Fibroblast of peridontal ligament (primary cell): ENCODE measurements around the gene ANKRD40.

Experiments
- DNase-seq: peaks from one replicate; pipeline ENCODE4 v3.0.0-alpha.2; 2010; ENCODE audit errors: extremely low read depth

ANKRD40 gene

DNA sequence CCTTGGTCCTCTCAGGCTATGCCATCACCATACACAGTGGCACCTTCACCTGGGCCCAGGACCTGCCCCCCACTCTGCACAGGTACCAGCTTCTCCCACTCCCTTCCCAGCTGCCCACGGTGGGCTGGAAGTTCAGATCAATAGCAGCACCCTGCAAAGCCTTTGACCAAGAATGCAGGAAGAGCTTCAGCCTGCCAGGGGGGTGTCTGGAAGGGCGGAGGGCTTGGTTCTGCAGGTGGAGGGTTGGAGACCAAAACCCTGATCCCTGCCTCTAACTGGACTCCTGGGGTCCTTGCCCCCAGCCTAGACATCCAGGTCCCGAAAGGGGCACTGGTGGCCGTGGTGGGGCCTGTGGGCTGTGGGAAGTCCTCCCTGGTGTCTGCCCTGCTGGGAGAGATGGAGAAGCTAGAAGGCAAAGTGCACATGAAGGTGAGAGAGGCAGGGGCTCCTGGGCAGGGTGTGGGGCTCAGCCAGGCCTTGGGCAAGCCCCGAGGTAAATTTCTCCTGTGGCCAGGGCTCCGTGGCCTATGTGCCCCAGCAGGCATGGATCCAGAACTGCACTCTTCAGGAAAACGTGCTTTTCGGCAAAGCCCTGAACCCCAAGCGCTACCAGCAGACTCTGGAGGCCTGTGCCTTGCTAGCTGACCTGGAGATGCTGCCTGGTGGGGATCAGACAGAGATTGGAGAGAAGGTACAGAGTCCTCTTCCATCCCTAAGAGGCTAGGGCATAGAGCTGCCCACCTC is 38.7 kb downstream of the ANKRD40 start:
- no peak for DNase-seq

DNA sequence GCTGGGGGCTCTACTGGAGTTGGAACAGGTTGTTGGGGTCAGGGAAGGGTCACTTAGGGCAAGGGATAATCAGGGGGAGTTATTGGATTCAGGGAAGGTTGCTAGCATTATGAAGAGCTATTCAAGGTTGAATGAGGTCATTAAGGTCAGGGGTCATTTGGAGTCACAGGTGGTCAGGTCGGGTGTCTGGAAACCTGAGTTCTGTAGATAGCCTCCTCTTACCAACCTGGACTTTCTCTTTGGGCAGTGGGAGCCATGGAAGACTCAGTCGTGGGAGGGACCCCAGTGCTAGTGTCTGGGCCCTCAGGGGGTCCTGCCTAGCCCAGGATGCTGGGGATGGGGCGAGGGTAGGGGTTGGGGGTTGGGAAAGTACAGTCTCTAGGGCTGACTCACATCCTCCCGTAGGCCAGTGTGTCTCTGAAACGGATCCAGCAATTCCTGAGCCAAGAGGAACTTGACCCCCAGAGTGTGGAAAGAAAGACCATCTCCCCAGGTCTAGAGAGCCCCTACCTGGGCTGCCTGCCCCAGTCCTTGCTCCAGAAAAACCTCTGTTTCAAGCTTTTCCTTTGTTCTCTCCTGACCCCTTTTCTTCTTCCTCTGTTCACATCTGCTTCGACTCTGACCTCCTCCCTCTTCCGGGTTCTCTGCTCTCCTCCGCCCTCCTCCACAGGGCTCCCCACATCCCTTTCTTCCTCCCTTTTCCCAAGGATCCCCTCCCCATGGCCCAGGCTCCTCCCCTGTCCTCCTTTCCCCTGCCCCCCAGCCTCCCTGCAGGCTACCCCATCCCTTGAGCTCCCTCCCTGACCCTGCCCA is 39.5 kb downstream of the ANKRD40 start:
- peak; percentile 13 for DNase-seq

DNA sequence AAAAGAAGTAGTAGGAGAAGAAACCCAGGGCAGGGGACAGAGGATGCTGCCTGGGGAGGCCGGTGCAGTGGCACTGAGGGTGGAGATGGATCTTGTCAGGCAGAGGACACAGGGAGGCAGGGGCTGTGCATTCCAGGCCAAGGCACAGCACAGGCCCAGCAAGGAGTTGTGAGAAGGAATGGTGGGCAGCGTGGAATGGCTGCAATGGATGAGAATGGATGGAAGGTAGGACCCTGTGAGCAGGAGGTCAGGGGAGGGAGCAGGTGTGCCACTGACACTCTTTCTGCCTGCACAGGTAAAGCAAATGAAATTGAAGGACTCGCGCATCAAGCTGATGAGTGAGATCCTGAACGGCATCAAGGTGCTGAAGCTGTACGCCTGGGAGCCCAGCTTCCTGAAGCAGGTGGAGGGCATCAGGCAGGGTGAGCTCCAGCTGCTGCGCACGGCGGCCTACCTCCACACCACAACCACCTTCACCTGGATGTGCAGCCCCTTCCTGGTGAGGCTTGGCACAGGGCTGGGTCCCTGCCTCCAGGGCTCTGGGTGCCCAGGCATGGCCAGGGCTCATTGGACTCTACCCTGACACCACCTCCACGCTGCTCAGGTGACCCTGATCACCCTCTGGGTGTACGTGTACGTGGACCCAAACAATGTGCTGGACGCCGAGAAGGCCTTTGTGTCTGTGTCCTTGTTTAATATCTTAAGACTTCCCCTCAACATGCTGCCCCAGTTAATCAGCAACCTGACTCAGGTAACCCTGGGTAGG is 40.3 kb downstream of the ANKRD40 start:
- DNase-seq, result no peak

DNA sequence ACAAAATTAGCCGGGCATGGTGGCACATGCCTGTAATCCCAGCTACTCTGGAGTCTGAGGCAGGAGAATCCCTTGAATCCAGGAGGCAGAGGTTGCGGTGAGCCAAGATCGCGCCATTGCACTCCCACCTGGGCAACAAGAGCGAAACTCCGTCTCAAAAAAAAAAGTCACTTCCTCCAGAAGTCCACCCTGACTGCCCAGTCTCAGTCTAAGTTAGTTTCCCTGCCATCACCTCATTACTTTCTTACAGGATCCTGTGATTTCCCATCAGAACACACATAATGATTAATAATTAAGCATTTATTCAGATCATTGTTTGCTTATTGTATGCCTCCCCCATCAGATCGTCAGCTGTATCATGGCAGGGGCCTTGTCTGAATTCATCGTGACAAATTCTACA is 41.4 kb downstream of the ANKRD40 start:
- no peak for DNase-seq

DNA sequence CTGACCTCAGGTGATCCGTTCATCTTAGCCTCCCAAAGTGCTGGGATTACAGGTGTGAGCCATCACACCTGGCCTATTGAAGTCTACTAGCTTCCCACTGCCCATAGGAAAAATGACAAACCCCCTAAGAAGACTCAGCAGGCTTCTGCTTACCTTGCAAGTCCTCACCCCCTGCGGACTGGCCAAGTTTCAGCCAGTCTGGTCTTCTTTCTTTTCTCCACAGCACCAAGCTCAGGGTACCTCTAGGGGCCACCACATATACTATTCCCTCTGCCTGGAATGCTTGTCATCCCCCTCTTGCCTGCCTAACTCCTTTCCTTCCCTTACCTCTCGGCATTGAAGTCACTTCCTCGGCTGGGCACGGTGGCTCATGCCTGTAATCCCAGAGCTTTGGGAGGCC is 41.9 kb downstream of the ANKRD40 start:
- DNase-seq, result no peak

DNA sequence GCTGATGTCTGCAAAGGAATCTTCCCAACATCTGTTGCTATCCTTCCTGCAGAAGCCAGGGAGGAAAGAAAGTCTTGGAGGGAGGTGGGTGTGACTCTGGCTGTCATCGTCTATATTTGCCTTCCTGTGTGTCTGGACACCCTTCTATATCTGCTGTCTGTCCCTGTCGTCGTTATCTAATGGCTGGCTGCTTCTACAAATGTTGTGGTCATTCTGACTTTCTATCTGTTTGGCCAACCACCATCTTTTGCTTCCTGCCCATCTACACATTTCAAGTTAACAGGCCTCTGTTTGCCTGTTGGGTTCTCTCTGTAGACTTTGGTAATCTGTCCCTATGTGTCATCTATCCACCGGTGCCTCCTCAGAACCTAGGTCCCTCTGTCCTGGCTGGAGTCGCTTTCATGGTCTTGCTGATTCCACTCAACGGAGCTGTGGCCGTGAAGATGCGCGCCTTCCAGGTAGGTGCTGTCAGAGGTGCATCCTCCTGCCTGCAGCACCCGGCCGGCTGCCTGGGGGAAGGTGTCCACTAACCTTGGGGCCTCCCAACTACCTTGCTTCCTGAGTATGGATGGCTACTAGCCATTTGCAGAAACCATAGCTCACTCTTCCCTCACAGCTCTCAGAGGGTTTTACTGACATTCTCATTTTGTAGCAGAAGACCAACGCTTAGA is 42.8 kb downstream of the ANKRD40 start:
- DNase-seq, result no peak

DNA sequence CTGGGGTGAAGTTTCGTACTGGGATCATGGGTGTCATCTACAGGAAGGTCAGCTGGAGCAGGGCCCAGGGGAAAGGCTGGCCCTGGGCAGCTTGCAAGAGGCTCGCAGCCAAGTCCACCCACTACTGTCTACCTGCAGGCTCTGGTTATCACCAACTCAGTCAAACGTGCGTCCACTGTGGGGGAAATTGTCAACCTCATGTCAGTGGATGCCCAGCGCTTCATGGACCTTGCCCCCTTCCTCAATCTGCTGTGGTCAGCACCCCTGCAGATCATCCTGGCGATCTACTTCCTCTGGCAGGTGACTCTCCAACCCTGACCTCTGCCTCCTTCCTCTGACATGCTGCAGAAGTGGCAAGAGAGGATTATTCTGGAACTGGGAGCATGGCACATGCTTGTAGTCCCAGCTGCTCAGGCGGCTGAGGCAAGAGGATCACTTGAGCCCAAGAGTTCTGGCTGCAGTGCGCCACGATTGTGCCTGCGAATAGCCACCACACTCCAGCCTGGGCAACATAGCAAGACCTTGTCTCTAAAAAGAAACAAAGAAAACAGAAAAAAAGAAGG is 43.8 kb downstream of the ANKRD40 start:
- DNase-seq, result no peak

DNA sequence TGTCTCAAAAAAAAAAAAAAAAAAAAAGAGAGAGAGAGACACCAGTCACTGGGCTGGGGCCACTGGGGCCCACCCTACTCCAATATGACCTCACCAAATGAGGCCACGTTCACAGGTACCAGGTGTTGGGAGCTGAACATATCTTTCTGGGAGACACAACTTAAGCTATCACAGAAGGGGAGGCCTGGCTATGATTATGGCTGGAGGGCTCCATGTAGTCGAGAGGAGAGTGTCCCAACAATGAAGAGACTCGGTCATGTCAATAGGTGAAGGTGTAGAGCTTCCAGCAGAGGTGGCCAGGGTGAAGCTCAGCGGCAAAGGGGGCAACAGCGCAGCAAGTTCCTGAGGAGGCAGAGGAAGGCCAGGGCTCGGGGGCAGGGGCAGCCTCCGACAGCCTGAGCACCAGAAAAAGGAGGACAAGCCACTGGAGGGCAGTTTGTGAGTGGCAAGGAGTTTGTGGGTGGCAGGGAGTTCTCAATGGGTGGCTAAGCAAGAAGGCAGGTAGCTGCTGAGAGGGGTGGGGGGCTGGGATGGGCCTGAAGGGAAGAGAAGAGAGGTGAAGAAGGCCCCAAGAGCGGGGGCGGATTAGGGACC is 45.0 kb downstream of the ANKRD40 start:
- no peak for DNase-seq

DNA sequence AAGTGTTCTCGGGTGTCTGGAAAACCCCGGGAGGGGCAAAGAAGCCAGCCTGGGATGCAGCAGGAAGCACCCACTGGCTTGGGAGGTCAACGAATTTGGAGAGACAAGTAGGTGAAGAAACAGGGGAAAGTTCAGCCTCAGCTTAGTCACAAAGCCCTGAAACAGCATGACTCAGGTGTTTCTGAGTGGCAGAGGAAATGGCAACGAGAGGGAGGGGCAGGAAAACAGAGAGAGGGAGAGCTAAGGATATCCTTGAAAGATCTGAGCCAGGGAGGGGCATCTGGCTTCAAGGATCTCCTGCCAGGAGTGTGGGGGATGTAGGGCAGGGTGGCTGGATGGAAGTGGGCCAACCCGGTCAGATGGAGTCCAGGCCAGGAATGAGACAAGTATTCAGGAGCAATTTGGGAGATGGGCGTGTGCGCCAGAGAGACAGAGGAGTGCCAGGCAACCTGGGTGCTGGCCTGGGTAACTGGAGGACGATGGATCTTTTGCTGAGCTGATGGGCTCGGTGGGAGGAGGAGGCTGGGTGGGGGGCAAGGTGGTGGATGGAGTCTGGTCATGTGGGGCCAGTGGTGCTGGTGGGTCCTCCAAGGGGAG is 45.8 kb downstream of the ANKRD40 start:
- peak; percentile 70 for DNase-seq

DNA sequence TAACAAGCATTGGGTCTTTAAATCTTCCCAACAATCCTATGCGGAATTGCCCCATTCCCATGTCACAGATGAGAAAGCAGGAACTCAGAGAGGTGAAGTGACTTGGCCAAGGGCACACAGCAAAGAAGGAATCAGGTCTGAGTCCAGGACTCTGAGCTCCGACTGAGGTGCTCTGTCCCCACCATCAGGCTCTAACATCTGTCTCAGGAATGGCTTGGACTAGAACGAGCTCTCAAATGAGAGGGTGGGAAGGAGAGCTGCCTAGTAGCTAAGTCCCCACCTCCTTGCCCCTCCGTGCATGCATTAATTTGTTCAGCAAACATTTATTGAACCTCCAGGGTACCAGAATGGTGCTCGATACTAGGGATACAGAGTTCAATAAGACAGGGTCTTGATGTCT is 46.4 kb downstream of the ANKRD40 start:
- no peak for DNase-seq

DNA sequence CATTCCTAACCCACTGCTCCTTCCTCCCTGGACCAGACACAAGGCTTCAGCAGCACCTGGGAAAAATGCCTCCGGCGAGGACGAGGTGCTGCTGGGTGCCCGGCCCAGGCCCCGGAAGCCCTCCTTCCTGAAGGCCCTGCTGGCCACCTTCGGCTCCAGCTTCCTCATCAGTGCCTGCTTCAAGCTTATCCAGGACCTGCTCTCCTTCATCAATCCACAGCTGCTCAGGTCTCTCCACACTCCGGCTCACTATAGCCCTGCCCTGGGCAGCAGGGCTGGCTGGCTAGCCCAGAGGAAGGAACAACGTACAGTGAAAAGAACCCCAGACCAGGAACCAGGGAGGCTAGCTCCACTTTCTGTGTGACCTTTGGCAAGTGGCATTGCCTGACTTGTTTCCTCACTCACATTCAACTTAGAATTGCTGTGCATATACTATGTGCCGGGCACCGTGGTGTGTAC is 46.8 kb downstream of the ANKRD40 start:
- DNase-seq, result no peak

DNA sequence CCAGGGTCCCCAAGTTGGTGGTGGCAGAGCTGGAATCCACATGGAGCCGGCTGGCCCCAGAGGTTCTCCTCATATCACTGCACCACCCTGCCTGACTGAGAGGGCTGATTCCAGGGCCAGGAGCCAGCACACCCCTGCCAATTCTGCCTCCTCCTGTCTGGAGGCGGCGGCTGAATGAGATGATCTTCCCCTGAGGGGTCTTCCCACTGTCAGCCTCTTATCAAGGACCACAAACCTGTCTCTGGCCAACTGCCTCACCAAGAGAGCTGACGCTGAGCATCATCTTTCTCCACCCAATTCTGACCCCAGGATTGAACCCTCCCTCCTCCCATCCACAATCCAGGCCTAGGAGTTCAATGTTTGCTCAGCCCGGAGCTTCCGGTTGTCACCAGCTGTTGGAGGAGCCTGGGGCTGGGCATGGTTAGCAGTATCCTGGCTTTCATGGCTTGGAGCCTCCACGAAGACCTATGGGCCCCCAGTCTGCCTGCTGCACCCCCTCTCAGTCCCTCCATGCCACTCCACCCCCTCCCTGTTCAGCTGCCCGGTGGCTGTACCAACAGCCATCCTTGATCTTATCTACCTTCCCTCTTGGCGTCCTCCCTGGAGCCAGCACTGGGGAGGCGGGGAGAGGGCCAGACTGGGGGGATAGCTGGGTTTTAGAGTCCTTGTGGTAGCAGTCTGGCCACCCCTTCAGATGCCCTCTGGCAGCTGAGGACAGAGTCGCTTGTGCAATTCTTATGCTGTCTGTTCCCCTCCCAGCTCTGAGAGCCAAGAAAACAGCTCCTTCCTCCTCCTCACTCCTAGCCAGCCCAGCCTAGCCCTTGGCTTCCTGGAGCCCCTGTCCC is 47.5 kb downstream of the ANKRD40 start:
- DNase-seq, result peak; percentile 14

DNA sequence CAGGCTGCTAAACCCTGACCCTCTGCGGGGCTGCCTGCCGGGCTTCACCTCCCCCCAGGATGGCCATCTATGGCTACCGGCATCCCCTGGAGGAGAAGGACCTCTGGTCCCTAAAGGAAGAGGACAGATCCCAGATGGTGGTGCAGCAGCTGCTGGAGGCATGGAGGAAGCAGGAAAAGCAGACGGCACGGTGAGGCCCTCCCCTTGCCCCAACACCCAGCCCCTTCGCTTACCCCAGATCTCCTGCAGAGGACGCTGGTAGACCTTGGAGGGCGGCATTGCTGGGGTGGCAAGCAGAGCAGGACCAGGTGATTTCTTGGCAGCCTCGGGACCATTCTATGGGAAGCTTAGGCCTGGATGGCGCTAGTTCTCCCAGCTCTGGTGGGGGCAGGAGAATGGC is 48.5 kb downstream of the ANKRD40 start:
- DNase-seq, result no peak

DNA sequence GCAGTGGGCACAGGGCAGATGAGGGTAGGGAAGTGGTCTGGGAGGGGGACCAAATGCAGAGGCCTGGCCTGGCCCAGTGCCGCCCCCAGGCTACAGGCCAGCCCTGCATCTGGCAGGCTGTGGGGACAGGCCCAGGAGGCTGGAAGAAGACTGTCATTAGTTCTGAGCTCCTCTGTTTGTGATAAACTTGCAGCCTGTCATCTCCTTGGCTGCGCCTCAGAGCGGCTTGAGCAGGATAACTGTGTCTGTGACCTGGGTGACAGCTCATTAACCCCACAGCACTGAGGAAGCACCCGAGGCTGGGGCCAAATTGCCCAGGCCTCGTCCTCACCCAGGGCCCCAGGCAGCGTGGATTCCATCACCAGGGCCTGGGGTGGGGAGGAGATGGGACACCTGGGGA is 49.1 kb downstream of the ANKRD40 start:
- no peak for DNase-seq

DNA sequence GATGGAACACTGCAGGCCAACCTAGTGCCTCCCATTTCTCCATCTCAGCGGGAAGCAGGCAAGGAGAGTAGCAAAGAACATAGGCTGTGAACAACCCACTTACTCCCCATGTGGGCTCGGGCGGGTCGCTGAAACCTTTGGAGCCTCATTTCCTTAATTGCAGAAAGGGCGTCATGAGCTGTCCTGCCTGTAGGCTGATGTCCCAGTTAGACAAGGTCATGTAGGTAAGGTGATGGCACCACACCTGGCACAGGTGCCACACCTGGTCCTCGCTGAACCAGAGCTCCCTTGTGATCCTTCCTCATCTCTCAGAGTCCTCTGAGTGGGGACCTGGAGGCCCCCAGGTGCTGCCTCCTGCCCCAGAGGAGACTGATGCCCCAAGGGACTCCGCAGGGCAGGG is 50.1 kb downstream of the ANKRD40 start:
- no peak for DNase-seq

DNA sequence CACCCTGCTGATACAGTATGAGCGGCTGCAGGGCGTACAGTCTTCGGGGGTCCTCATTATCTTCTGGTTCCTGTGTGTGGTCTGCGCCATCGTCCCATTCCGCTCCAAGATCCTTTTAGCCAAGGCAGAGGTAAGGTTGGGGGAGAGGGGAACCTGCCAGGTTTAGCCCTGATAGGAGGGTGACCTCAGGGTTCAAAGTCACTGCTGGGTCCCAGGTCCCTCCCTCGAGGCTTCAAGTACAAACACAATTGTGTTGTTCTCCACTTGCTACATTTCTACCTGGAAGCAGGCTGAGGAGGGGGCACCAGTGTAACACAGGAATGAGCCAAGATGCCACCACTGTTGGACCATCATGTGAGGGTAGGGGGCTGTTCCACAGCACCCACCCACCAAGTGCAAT is 50.7 kb downstream of the ANKRD40 start:
- no peak for DNase-seq

DNA sequence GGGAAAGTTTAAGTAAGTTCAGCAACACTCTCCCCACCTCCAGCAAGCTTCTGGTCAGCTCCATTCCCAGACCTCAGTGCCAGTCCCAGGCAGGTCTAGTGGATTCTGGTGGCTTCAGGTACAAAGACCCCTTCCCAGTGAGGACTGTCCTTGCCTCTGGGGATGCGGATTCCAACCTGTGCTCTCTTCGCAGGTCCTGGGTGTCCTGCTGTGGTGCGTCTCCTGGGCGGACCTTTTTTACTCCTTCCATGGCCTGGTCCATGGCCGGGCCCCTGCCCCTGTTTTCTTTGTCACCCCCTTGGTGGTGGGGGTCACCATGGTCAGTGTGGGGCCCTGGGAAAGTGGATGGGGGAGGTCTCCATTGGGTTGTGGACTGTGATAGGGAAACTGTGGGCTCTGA is 51.2 kb downstream of the ANKRD40 start:
- DNase-seq, result no peak

DNA sequence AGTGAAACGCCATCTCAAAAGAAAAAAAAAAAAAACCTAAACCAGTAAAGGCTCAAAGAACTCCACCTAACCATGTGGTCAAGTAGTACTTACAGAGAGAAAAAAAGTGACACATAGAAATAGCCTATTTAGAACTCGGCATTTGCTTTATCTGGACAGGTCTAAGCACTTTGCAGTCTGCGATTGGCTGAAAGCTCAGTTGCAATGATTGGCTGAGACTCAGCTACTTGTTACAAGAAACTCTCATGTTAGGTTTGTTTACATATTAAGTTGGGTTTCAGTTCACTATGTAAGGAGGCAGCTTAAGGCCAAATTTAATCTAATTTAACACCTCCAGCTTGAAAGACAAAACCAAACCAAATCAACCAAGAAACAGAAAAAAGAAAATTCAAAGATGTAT is 54.0 kb downstream of the ANKRD40 start:
- no peak for DNase-seq

DNA sequence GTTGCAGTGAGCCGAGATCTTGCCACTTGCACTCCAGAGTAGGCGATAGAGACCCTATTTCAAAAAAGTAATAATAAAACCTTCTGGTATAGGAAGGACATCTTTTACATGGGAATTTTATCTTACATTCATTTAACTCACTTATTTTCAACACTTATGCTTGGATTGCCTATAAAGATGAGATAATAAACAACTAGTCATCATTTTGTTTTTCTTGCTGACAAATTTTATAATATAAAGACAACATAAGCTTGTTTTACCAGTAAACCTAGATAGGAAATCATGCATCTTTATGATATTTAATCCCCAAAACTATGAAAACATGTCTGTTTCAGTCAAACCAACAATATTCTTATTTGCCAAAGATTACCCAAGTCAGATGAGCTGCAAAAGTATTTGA is 56.1 kb downstream of the ANKRD40 start:
- no peak for DNase-seq
